K562 (cell line): ENCODE data around the gene KBTBD4. TPM values are rescaled to one million over a fixed set of nuclear protein-coding genes. Genes with fewer than 3 reads are reported as not detected.

ENCODE experiments used
- CBFB ChIP-seq: sonication (generic); formaldehyde crosslinking; IDR thresholded peaks from 2 replicates; pipeline ENCODE4 v1.4.0; 2020; ENCODE audit warnings: mild to moderate bottlenecking, missing genetic modification reagents
- CCNT2 ChIP-seq: IDR thresholded peaks from 2 replicates; pipeline ENCODE4 v1.6.1; 2011; ENCODE audit warnings: borderline replicate concordance, low read depth, mild to moderate bottlenecking, moderate library complexity, mixed read lengths, low read length; ENCODE audit not compliant: insufficient read length; ENCODE audit errors: extremely low read depth
- FOXP1 ChIP-seq: sonication (generic); formaldehyde crosslinking; IDR thresholded peaks from 2 replicates; pipeline ENCODE4 v1.8.0; 2022; ENCODE audit warnings: mild to moderate bottlenecking, missing genetic modification reagents
- HNRNPL ChIP-seq: fragments of 200-400 bp; formaldehyde crosslinking; IDR thresholded peaks from 2 replicates; pipeline ENCODE4 v1.6.1; 2017; ENCODE audit warnings: low read depth, mild to moderate bottlenecking, low read length
- MAZ ChIP-seq, 2 experiments: fragments of 450-650 bp in 1 of 2; sonication (generic) in 1 of 2; formaldehyde crosslinking; IDR thresholded peaks in 1 of 2; conservative IDR thresholded peaks in 1 of 2; 2 replicates each; pipeline versions ENCODE4 v1.4.0 to v1.5.0; 2020; ENCODE audit warnings: mild to moderate bottlenecking in 1 of 2, missing genetic modification reagents in 1 of 2
- NR2C1 ChIP-seq, 2 experiments: fragments of 450-650 bp; IDR thresholded peaks; 2 replicates each; pipeline ENCODE4 v1.6.1; 2017; ENCODE audit warnings: mild to moderate bottlenecking in 2 of 2, antibody characterized with exemption in 1 of 2, inconsistent platforms in 1 of 2, missing compliant biosample characterization in 1 of 2, missing genetic modification characterization in 1 of 2
- PHF21A ChIP-seq: fragments of 450-650 bp; IDR thresholded peaks from 2 replicates; pipeline ENCODE4 v1.6.1; 2017; ENCODE audit warnings: low read depth, borderline replicate concordance
- SIN3A ChIP-seq, 2 experiments: fragments of 150-350 bp in 1 of 2; IDR thresholded peaks; 2 replicates each; pipeline ENCODE4 v1.6.1; 2011 to 2016; ENCODE audit warnings: borderline replicate concordance in 2 of 2, low read depth in 2 of 2, low read length in 2 of 2, mild to moderate bottlenecking in 2 of 2, moderate library complexity in 2 of 2; ENCODE audit not compliant: control insufficient read depth in 1 of 2
- TCF3 ChIP-seq: sonication (generic); formaldehyde crosslinking; IDR thresholded peaks from 2 replicates; pipeline ENCODE4 v1.4.0; 2020; ENCODE audit warnings: mild to moderate bottlenecking, missing genetic modification reagents
- ZC3H4 ChIP-seq: sonication (generic); formaldehyde crosslinking; IDR thresholded peaks from 2 replicates; pipeline ENCODE4 v1.9.0; 2021; ENCODE audit warnings: missing genetic modification reagents, borderline replicate concordance
- ZNF263 ChIP-seq: sonication (generic); formaldehyde crosslinking; IDR thresholded peaks from 2 replicates; pipeline ENCODE4 v1.8.0; 2022; ENCODE audit warnings: mild to moderate bottlenecking, missing genetic modification reagents, borderline replicate concordance
- ZNF75A ChIP-seq: fragments of 450-650 bp; formaldehyde crosslinking; IDR thresholded peaks from 2 replicates; pipeline ENCODE4 v1.4.0; 2020; ENCODE audit warnings: mild to moderate bottlenecking
- polyA plus RNA-seq, 8 experiments: library from polyadenylated mRNA; depleted of rRNA in 4 of 8; stranded (reverse) in 5 of 8; unstranded in 3 of 8; fragments of >200 nt; fragmentation: Nextera tagmentation in 2 of 8; fragmentation: Illumina TruSeq in 1 of 8; extraction: Ambion mirVana in 2 of 8; extraction: Trizol in 1 of 8; gene quantifications; 2 replicates each; pipeline versions ENCODE4 v1.2.1 to v1.2.3, GENCODE V29; 2011 to 2014; ENCODE audit warnings: inconsistent platforms in 1 of 8, missing spikeins in 1 of 8
- total RNA-seq, 7 experiments: library from RNA; depleted of rRNA in 6 of 7; stranded (reverse); fragments of >200 nt in 6 of 7; fragmentation: Illumina TruSeq in 2 of 7; extraction: Trizol in 2 of 7; gene quantifications; 2 replicates each; pipeline versions ENCODE4 v1.2.1 to v1.2.3, GENCODE V29; 2011 to 2021; ENCODE audit warnings: low replicate concordance in 1 of 7
- TF ChIP-seq, protein P1 (sequence below), 2 experiments: fragments of 450-650 bp; formaldehyde crosslinking in 1 of 2; IDR thresholded peaks; 2 replicates each; pipeline versions ENCODE4 v1.4.0 to v1.6.1; 2014 to 2020; ENCODE audit warnings: mild to moderate bottlenecking in 2 of 2, borderline replicate concordance in 1 of 2, low read depth in 1 of 2
- TF ChIP-seq, protein P2 (sequence below): fragments of 250-450 bp; sonication (Bioruptor Pico); IDR thresholded peaks from 2 replicates; pipeline ENCODE4 v1.8.0; 2021; ENCODE audit warnings: moderate library complexity, mild to moderate bottlenecking, inconsistent platforms
- TF ChIP-seq, protein P3 (sequence below): sonication (generic); formaldehyde crosslinking; IDR thresholded peaks from 2 replicates; pipeline ENCODE4 v1.9.0; 2022; ENCODE audit warnings: mild to moderate bottlenecking, missing genetic modification reagents

Gene KBTBD4
- total and polyA plus RNA-seq, 9 of the 15 experiments (the other 6 are each of a cell fraction or from before 2014, with no cell fraction given) = 7.0 to 33.9 (median 13.3) TPM

DNA sequence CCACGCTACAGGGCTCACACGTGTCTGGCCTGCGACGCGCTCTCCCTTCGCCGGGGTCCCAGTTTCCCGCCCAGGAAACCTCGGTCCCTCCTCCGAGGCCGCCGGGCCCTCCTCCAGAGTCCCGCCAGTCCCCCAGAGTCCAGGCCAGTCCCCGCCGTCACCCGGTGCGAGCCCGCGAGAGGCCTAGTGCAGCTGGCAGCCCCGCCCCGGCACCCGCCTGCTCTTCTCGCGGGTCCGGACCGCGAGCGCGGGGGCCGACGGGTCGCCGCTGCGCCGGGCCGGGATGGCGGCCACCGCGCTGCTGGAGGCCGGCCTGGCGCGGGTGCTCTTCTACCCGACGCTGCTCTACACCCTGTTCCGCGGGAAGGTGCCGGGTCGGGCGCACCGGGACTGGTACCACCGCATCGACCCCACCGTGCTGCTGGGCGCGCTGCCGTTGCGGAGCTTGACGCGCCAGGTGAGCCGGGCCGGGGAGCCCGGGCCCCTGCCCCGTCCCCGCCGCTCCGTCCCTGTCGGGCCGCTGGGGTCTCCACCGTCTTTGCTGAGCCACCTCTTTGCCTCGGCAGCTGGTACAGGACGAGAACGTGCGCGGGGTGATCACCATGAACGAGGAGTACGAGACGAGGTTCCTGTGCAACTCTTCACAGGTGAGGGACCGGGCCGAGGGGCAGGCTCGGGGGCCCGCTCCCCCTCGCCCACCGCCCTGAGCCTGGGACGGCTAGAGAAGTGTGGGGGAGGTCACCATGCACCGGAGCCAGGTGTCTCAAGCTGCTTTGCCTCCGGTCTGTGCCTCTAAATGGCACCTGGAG lies 13.2 kb downstream of the KBTBD4 start, which contains the start of gene PTPMT1 (continued):
- TF ChIP-seq, protein P1, sequence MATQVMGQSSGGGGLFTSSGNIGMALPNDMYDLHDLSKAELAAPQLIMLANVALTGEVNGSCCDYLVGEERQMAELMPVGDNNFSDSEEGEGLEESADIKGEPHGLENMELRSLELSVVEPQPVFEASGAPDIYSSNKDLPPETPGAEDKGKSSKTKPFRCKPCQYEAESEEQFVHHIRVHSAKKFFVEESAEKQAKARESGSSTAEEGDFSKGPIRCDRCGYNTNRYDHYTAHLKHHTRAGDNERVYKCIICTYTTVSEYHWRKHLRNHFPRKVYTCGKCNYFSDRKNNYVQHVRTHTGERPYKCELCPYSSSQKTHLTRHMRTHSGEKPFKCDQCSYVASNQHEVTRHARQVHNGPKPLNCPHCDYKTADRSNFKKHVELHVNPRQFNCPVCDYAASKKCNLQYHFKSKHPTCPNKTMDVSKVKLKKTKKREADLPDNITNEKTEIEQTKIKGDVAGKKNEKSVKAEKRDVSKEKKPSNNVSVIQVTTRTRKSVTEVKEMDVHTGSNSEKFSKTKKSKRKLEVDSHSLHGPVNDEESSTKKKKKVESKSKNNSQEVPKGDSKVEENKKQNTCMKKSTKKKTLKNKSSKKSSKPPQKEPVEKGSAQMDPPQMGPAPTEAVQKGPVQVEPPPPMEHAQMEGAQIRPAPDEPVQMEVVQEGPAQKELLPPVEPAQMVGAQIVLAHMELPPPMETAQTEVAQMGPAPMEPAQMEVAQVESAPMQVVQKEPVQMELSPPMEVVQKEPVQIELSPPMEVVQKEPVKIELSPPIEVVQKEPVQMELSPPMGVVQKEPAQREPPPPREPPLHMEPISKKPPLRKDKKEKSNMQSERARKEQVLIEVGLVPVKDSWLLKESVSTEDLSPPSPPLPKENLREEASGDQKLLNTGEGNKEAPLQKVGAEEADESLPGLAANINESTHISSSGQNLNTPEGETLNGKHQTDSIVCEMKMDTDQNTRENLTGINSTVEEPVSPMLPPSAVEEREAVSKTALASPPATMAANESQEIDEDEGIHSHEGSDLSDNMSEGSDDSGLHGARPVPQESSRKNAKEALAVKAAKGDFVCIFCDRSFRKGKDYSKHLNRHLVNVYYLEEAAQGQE (IDR thresholded peaks at IDR 0.05; ENCODE audit: borderline replicate concordance) = no peak
- TF ChIP-seq, protein P1 (CRISPR knock-in tag; IDR thresholded peaks at IDR 0.05; ENCODE audit: low read depth) = 0 out of 2 replicates have a peak, but pooled peaks have one; percentile 56
- TF ChIP-seq PHF21A (no peak), SIN3A (IDR thresholded peaks at IDR 0.05; ENCODE audit: borderline replicate concordance in 2 of 2, control insufficient read depth in 1 of 2, low read depth in 2 of 2, low read length in 2 of 2) (peak in 1 of 2 experiments; percentile 78; a peak in 1 of 4 replicates), ZNF263 (CRISPR knock-in tag) (no peak), HNRNPL (0 out of 2 replicates have a peak, but pooled peaks have one; percentile 52), MAZ (CRISPR knock-in tag; conservative IDR thresholded peaks at IDR 0.05 in 1 of 2, IDR thresholded peaks at IDR 0.05 in 1 of 2) (peak; percentile 65 to 70; a peak in 3 of 4 replicates), CCNT2 (peak; percentile 54), CBFB (CRISPR knock-in tag) (no peak), ZNF75A (no peak), TCF3 (CRISPR knock-in tag) (no peak), ZC3H4 (CRISPR knock-in tag) (no peak; the same call in 1 of the 2 replicates), NR2C1 (IDR thresholded peaks at IDR 0.05) (no peak), NR2C1 (tag; IDR thresholded peaks at IDR 0.05) (no peak), FOXP1 (CRISPR knock-in tag) (0 out of 2 replicates have a peak, but pooled peaks have one; percentile 65)
- TF ChIP-seq, protein P2, sequence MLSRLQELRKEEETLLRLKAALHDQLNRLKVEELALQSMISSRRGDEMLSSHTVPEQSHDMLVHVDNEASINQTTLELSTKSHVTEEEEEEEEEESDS = no peak
- TF ChIP-seq, protein P3, sequence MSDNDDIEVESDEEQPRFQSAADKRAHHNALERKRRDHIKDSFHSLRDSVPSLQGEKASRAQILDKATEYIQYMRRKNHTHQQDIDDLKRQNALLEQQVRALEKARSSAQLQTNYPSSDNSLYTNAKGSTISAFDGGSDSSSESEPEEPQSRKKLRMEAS = peak; percentile 85
